ENCODE results near the gene ADGRG6.

DNA sequence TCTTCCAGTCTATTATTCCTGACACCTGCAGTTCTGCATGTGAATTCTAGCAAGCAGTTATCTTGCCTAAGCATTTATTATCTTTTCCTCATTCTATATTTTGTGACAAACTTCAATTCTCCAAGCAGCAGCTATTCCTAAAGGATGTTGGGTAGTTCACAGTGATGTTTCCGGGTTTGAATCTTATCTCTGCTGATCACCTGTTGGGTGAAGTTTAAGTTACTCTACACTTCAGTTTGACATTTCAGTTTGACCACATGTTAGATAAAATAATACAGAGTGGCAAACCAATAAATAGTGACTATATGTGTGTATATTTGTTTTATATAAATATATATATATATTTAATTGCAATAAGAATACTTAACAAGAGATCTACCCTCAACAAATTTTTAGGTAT lies 168.6 kb downstream of the ADGRG6 start:
- TF ChIP-seq POLR2A (IDR thresholded peaks at IDR 0.05) (no peak), EP300 (IDR thresholded peaks at IDR 0.05) (no peak)
- TF ChIP-seq, protein P1, sequence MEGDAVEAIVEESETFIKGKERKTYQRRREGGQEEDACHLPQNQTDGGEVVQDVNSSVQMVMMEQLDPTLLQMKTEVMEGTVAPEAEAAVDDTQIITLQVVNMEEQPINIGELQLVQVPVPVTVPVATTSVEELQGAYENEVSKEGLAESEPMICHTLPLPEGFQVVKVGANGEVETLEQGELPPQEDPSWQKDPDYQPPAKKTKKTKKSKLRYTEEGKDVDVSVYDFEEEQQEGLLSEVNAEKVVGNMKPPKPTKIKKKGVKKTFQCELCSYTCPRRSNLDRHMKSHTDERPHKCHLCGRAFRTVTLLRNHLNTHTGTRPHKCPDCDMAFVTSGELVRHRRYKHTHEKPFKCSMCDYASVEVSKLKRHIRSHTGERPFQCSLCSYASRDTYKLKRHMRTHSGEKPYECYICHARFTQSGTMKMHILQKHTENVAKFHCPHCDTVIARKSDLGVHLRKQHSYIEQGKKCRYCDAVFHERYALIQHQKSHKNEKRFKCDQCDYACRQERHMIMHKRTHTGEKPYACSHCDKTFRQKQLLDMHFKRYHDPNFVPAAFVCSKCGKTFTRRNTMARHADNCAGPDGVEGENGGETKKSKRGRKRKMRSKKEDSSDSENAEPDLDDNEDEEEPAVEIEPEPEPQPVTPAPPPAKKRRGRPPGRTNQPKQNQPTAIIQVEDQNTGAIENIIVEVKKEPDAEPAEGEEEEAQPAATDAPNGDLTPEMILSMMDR (IDR thresholded peaks at IDR 0.05) = no peak

All from ovary (tissue), 3 donors.